Stimulated activated CD4-positive, alpha-beta T cell treated with anti-CD3 and anti-CD28 coated beads, TNF-alpha, amount 100 ng/mL, for 24 hours (primary cell): ENCODE results near the gene SHISAL2A.
A peak's percentile ranks its signal among the peaks of the same experiment; 100 is the strongest.

Source experiments
- DNase-seq, 3 experiments: peaks; one replicate each; pipeline ENCODE4 v3.0.0-alpha.2; 2020; ENCODE audit warnings: low read depth in 3 of 3

The SHISAL2A gene

DNA sequence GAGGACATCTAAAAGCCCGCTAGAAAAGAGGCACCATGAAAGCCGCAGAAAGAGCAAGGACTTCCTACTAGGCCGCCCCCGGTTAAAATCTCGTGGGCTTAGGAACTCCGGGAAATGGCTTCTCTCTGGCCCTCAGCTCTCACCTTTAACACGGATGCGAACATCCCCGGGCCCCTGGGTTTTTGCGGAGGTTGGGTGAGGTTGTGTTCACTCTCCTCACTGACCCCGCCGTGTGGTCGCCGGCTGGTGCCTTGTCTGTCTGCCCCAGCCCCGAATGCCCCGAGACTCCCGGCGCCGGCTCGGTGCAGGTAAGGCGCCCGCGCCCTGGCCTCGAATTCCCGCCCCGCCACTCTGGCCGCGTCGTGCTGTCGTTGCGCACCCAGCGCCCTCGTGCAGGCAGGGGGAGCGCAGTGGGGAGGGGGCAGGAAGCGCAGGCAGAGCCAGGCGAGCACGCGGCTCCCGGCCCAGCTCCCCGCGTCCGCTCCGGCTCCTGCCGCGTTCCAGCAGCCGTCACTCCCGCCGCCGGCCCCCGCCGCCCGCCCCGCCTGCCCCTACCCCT lies at the start of gene SHISAL2A:
Gene SHISAL2A (plus strand): TSS at position 437 of the 559 bp plus-strand sequence. CDS start 326 bp downstream, outside the sequence.
- peak in 2 of 3 experiments; percentile 26 to 50 for DNase-seq

DNA sequence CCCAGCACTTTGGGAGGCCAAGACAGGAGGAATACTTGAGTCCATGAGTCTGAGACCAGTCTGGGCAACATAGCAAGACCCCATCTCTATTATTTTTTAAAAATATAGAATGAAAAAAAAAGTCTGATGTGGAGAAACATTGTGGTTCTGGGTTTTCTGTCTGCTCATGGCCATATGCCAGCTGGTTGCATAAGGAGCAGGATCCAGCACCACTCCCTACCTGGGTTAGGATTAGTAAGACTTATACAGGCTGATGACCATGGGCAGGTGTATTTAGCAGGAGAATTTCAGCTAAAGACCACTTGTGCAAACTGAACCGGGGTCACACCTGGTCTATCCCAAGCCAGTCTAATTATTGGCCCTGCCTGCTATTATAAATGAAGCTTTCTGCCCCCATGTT lies 47.5 kb upstream of the SHISAL2A start:
- DNase-seq, result no peak

DNA sequence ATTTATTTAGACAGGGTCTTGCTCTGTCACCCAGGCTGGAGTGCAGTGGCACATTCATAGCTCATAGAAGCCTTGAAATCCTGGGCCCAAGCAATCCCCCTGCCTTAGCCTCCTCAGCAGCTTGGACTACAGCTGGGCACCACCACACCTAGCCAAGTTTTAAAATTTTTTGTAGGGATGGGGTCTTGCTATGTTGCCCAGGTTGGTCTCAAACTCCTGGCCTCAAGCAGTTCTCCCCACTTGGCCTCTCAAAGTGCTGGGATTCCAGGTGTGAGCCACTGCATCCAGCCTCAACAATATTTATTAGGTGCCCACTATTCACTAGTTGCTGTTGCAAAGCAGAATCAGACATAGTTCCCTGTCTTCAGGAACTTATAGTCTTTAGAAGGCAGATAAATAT lies 44.9 kb upstream of the SHISAL2A start:
- DNase-seq, result no peak

DNA sequence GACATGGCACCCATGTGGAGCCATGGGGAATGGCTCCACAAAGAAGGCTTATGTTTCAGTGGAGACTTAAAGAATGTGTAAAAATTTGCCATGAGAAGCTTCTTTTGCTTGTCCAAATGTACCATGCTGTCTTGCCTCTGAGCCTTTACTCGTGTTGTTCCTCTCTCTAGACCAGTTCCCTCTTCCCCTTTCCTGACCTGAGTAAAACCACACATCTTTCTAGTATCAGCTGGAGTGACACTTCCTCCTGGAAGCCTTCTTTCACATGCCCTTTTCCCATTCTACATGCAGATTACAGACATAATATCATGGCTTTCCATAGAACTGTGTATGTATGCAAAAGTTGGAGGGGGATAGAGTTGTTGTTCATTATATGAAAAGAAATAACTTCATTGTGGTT lies 44.4 kb upstream of the SHISAL2A start:
- no peak for DNase-seq

DNA sequence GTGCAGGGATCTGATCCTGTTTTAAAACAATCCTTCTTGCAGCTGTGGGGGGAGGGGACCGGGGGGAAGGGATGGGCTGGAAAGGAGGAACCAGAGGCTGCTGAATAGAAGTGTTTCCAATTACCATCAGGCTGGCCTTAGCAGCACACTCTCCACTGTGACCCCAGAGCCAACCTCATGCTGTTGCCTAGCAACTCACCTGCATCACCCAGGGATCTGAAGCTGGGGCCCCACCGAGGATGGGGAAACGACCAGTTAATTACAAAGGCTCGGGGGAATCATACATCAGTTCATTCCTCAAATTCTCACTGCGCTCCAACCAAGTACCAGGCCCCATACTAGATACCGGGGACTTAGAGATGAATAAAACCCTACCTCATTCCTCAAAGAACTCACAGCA lies 42.7 kb upstream of the SHISAL2A start:
- DNase-seq, result no peak

DNA sequence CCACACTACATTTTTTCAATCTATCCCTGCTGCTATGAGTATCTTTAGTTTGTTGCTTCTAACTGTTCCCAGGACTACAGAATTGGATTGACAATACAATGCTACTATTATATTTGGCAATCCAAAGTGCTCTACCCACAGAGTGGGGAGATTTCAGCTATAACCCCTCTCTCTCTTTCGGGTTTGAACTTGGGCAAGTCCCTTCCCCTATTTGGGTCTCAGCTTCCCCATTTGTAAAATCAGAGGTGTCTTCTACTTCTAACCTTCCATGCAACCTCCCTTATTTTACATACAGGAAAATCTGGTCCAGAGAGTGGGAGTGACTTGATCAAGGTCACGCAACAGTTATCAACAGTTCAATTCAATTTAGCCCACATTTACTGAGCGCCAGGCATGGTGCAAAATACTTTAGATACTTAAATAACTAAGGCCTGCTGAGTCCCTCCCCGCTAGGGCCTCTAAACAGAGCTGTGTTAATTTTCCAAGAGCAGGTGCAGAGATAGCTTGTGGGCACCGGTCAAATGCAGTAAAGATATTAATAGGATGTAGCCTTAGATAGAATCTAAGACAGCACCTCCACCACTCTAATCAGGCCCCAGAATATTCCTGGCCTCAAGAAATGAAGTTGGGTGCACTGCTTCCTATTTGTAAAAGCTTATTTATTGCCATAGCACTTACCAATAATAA lies 40.2 kb upstream of the SHISAL2A start:
- no peak for DNase-seq

DNA sequence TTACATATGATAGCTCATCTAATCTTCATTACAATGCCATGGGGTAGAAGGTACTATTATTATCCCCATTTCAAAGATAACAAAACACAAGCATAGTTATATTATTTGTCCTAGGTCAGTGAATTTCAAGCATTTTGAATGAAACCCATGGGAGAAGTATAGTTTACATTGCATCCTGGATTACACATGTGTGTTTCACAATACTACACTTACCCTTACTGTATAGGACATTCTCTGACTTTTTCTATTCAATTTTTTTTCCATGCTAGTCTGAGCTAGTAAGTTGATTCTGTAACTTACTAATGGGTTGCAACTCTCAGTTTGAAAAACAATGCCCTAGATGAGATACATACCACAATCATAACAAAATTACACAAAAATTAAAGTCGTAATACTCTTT lies 39.5 kb upstream of the SHISAL2A start:
- DNase-seq, result no peak

DNA sequence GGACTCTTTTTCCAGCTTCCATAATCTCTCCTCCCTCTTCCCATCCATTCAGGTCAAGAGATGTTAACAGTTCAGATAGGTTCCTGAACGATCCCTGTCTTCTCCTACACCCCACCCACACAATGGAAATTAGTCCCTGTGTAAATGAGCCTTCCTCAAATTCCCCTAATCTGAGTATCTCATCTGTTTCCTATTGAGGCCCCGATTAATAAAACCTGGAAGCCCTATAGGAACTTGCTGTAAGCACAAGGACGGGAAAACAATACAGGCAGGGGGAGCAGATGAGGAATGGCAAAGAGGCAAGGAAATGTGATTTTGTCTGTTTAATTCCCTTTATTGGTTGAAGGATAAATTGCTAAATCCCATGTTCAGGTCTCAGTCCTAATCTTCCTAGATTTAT lies 37.9 kb upstream of the SHISAL2A start:
- no peak for DNase-seq

DNA sequence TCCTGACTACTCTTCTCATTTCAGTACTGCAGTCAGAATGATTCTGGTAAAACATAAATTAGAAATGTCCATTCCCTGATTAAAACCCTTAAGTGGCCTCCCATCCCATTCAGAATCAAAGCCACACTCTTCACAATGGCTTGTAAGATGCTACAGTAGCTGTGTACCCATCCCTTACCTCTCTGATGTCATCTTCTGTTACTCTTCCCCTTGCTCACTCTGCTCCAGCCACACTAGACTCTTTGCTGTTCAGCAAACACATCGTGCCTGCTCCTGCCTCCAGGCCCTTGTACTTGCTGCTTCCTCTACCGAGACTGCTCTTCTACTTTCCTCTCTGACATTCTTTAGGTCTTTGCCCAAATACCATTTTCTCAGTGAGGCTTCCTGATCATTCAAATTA lies 35.1 kb upstream of the SHISAL2A start:
- no peak for DNase-seq

DNA sequence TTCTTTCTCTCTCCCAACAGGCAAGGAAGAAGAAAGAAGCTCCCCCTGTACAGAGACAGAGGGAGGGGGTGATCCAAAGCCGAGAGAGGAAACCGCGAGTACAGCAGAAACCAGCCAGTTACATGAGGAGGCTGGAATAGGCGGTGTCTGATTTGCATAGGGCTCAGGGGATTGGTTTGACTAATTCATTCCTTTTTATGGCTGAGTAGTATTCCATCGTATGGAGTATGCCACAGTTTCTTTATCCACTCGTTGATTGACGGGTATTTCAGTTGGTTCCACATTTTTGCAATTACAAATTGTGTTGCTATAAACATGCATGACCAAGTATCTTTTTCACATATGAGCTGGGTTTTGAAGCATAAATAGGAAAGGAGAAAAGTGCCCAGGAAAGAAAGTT lies 34.2 kb upstream of the SHISAL2A start:
- no peak for DNase-seq

DNA sequence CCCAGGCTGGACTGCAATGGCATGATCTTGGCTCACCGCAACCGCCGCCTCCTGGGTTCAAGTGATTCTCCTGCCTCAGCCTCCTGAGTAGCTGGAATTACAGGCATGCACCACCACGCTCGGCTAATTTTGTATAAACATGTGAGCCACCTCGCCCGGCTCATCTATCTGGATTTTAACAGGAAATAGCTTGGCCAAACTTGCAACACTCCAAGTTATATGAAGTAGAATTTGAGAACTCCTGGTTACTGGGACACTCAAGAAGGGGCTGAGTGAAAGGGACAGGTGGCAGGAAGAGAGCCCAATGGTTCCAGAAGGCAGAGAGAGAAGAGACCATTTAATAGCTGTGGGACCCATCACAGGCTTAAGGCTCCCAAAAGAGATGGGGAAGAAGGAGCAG lies 33.7 kb upstream of the SHISAL2A start:
- no peak for DNase-seq

DNA sequence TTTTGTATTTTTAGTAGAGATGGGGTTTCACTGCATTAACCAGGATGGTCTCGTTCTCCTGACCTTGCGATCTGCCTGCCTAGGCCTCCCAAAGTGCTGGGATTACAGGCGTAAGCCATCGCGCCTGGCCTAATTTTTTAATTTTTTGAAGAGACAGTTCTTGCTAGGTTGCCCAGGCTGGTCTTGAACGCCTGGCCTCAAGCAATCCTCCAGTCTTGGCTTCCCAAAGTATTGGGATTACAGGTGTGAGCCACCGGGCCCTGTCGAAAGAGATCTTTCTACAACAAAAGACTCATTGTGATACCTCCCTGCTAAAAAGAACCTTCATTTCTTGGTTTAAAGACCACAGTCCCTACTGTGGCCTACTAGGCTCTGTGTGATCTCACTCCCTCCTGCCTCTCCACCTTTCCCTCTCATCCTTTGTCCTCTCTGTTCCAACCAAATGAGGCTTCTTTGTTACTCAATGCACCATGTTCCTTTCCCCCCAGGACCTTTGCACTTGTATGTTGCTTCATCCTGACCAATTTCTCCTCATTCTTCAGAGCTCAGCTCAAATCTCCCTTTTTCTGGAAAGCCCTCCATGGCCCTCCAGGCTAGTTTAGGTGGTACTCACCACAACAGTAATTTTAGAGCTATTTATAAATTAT lies 32.3 kb upstream of the SHISAL2A start:
- no peak for DNase-seq

DNA sequence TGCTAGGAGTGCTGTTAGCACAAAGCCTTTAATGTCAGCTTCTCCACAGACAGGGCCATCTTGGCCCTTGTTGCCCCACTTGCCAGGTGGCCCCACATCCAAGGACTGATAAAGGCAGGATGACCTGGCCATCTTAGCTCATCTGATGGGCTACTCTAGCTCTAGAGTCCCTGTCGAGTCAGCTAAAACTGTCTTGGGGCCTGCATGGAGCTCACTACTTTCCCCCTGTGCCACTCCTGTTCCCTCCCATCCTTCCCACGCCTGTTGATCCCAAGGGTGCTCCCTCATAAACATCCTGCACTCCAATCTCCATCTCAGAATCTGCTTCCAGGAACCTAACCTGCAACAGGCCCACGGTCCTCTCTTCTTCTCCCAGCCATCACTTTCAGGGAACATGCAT lies 31.4 kb upstream of the SHISAL2A start:
- no peak for DNase-seq

DNA sequence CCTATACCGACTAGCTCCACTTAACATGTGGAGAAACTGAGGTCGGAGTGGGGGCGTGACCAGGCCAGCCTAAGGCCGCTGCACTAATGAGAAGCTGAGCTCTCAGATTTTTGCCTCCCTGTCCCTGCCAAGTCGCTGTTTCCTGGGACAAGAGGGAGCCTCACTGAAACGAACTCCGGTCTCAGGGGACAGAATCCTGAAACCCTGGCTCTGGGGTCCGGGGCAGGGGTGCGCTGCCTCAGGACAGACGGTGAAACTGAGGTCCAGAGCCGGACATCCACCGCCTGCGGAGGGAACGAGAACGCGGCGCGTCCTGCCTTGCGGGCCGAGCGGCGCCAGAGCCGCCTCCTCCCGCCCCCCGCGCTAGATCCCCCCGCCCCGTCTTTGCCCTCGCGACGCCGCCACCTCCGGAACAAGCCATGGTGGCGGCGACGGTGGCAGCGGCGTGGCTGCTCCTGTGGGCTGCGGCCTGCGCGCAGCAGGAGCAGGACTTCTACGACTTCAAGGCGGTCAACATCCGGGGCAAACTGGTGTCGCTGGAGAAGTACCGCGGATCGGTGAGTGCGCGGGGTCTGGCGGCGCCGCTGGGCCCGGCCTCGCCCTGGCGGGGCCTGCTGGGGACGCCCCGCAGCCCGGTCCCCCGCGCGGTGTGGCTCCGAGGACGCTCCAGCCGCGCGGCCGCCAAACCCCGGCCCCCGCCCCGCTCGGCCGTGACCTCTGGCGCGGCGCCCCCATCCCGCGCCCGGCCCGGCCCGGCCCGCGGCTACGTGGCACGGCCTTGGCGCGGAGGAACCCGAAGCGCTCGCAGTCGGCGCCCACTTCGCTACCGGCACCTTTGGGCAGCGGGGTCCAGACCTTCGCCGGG lies 30.7 kb upstream of the SHISAL2A start, which contains the start of gene GPX7:
Gene GPX7 (plus strand): TSS at position 381 of the 865 bp plus-strand sequence. CDS start 39 bp downstream, at position 420.
- DNase-seq, result peak; percentile 17 to 53 (median 27)

DNA sequence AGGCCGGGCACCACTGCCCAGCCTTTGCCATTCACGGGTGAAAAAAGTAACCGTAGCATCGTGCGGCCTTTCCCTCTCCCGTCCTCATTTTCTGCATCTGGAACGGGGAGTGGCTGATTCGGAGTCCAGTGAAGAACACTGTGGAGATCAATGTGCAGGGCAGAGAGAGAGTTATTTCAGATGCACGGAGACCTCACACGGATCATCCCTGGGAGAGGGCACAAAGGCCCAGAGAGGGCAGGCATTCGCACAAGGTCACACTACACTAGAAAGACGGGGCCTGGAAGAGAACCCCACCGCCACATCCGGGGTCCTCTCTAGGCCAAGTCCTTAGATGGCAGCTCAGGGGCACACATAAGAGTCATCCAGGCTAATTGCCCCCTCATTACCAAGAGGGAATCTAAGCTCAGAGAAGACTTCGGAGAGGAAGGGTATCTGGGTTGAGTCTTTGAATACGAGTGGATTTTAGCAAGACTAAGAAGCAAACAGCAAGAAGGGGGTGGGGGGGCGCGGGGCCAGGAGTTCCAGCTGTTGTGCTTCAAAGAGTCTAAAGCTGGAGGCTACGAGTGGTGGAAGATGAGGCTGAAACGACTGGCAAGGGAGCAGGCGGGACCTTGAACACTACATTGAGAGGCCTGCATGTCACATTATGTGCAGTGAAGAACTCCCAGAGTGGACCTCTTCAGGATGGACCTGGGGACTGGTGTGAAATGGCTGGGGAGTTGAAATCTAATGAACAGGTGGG lies 29.9 kb upstream of the SHISAL2A start:
- DNase-seq, result peak in 1 of 3 experiments; percentile 17

DNA sequence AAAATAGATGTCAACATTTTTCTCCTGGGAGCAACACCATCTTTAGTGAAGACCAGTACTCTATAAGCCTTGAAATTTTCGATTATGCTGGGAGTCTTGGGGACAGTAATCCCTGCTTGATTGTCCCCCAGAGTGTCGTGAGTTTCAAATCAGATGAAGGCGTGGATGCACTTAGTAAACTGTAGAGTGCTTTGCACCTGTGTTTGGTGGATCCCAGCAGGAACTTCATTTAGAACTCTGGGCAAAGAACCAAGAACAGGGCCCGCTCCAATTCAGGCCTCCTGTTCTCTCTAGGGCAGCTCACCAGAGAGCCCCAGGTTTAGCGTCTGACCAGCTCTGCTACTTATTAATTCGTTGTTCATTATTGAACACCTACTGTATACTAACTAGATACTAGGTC lies 29.3 kb upstream of the SHISAL2A start:
- no peak for DNase-seq

DNA sequence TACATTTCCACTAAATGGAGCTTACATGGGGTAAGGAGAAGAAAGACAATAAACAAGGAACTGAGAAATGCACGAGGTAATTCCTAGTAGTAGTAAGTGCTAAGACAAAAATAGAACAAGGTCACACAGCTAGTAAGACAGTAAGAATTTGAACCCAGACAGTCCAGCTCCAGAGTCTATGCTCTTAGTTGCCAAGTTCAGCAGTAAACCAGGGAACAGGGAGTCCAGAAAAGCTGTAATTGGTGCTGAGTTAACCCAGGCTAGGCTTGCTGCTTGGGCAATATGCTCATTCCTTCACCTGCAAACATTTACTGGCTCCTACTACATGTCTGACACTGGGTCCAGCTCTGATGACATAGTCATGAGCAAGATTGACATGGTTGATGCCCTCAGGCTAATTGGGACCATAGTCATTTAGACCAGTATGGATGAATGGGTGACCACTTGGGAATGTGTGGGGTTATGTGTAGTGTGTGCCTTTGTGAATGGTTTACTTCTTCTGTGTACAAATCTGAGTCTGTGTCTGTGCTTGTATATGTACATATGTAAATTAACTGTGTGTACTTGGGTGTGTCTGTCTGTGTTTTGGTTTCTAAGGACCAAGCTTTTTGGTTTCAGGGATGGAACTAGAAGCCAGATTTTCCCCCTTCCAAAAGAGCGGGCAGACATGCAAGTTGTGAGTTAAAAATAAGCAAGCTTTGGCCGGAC lies 28.8 kb upstream of the SHISAL2A start:
- DNase-seq, result no peak

DNA sequence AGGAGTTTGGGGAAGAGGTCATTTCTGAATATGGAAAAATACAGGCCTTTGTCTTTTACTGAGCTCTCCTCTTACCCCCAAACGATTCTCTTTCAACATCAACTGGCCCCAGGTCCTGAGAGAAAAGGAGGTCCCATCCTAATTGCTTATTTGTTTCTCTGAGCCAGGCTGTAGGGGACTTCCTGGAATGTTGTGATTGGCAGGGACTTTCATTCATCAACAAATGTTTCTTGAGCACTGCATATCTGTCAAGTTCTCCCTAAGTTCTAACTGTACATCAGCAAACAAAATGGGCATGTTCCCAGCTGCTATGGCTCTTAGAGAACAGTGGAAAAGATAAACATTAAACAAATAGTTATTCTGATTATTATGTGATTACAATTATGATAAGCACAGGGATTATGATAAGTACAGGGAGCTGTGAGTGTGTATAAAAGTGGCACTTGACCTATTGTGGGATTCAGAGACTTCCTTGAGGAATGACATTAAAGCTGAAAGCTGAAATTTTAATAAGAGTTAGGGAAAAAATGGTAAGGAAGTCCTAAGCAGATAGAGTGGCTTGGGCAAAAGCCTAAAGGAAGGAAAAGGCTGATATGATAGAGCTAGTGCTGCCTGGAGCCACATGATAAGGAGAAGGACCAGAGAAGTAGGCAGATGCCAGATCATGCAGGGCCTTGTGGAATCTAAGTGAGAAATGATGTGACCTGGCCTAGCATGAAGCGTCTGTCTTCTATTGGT lies 19.2 kb upstream of the SHISAL2A start:
- no peak for DNase-seq

DNA sequence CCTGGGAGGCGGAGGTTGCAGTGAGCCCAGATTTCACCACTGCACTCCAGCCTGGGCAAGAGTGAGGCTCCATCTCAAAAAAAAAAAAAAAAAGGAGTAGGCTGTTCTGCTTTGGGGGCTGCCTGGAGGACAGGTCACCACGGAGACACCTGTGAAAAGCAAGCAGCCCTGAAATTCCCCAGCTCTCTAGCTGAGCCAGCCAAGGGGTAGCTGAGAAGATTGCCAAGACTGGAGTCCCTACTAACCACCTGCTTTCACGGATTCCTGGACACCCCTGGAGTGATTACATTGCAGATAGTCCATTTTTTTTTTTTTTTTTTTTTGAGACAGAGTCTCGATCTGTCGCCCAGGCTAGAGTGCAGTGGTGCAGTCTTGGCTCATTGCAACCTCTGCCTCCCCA lies 18.3 kb upstream of the SHISAL2A start:
- DNase-seq, result no peak

DNA sequence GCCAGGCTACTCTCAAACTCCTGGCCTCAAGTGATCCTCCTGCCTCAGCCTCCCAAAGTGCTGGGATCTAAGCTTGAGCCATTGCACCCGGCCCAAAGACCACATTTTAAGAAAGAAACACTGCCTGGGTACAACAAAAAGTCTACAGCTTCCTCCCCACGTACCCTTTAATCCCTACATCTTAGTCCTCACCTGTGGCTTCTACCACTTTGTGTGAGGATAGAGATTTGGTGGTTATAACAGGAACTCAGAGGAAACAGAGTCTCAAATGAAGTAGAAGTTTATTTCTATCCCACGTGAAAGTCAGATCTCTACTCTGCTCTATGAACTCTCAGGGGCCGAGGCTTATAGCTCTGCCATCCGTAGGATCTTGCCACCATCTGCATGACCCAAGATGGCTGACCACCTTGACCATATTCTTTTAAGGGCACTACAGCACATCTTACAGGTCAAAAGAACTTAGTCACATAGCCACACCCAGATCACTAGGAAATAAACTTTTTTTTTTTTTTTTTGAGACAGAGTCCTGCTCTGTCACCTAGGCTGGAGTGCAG lies 17.4 kb upstream of the SHISAL2A start:
- DNase-seq, result no peak
